H9 (cell line): ENCODE measurements around the gene LRRC40. TPM values are rescaled to one million over a fixed set of nuclear protein-coding genes. Genes with fewer than 3 reads are reported as not detected.

Experiments used
- DNase-seq: peaks from one replicate; pipeline ENCODE4 v3.0.0-alpha.2; 2017
- H2AFZ ChIP-seq: one replicate; pipeline ENCODE4 v1.6.1; 2013; ENCODE audit warnings: mild to moderate bottlenecking, low read length, control low read depth, moderate library complexity
- H2AK5ac ChIP-seq: 2 replicates; pipeline ENCODE4 v1.6.1; 2013; ENCODE audit warnings: low read length, control low read depth, mixed read lengths; ENCODE audit not compliant: insufficient read length
- H2BK120ac ChIP-seq: one replicate; pipeline ENCODE4 v1.6.1; 2013; ENCODE audit warnings: low read depth, mild to moderate bottlenecking, low read length, control low read depth, inconsistent platforms; ENCODE audit not compliant: poor library complexity, severe bottlenecking
- H2BK12ac ChIP-seq: 2 replicates; pipeline ENCODE4 v1.6.1; 2013; ENCODE audit warnings: low read length, control low read depth, mixed read lengths, low read depth; ENCODE audit not compliant: insufficient read length
- H2BK15ac ChIP-seq: 2 replicates; pipeline ENCODE4 v1.6.1; 2013; ENCODE audit warnings: low read depth, low read length, control low read depth
- H2BK20ac ChIP-seq: one replicate; pipeline ENCODE4 v1.6.1; 2013; ENCODE audit warnings: low read depth, mild to moderate bottlenecking, low read length, control low read depth, inconsistent platforms; ENCODE audit not compliant: poor library complexity, severe bottlenecking
- H2BK5ac ChIP-seq: 2 replicates; pipeline ENCODE4 v1.6.1; 2013; ENCODE audit warnings: low read length, control low read depth, mixed read lengths; ENCODE audit not compliant: insufficient read length
- H3K14ac ChIP-seq: 2 replicates; pipeline ENCODE4 v1.6.1; 2013; ENCODE audit warnings: low read length, control low read depth; ENCODE audit not compliant: insufficient read depth
- H3K18ac ChIP-seq: 2 replicates; pipeline ENCODE4 v1.6.1; 2013; ENCODE audit warnings: low read depth, mild to moderate bottlenecking, mixed read lengths, low read length, control low read depth; ENCODE audit not compliant: insufficient read length
- H3K23ac ChIP-seq: 2 replicates; pipeline ENCODE4 v1.6.1; 2013; ENCODE audit warnings: low read length, control low read depth, mixed read lengths, low read depth; ENCODE audit not compliant: insufficient read length
- H3K23me2 ChIP-seq: 2 replicates; pipeline ENCODE4 v1.6.1; 2013; ENCODE audit warnings: low read depth, mild to moderate bottlenecking, mixed read lengths, low read length, control low read depth; ENCODE audit not compliant: insufficient read length, poor library complexity, severe bottlenecking
- H3K27ac ChIP-seq: 2 replicates; pipeline ENCODE4 v1.5.1; 2013; ENCODE audit warnings: low read length, control low read depth, mixed read lengths, low read depth; ENCODE audit not compliant: insufficient read length
- H3K27me3 ChIP-seq: 2 replicates; pipeline ENCODE4 v1.6.1; 2013; ENCODE audit warnings: low read length, control low read depth, inconsistent platforms; ENCODE audit not compliant: insufficient read depth
- H3K4ac ChIP-seq: 2 replicates; pipeline ENCODE4 v1.6.1; 2013; ENCODE audit warnings: low read depth, mild to moderate bottlenecking, control low read depth, inconsistent platforms, low read length, moderate library complexity
- H3K4me1 ChIP-seq: 2 replicates; pipeline ENCODE4 v1.6.1; 2013; ENCODE audit warnings: low read length, control low read depth, inconsistent platforms; ENCODE audit not compliant: insufficient read depth
- H3K4me2 ChIP-seq: 2 replicates; pipeline ENCODE4 v1.6.1; 2013; ENCODE audit warnings: low read length, control low read depth, mixed read lengths; ENCODE audit not compliant: insufficient read length, insufficient read depth
- H3K56ac ChIP-seq: 2 replicates; pipeline ENCODE4 v1.6.1; 2013; ENCODE audit warnings: low read depth, mild to moderate bottlenecking, mixed read lengths, low read length, control low read depth; ENCODE audit not compliant: insufficient read length
- H3K79me1 ChIP-seq: 2 replicates; pipeline ENCODE4 v1.6.1; 2013; ENCODE audit warnings: low read depth, mild to moderate bottlenecking, moderate library complexity, low read length, control low read depth, inconsistent platforms; ENCODE audit not compliant: insufficient read depth, poor library complexity, severe bottlenecking
- H3K79me2 ChIP-seq: 2 replicates; pipeline ENCODE4 v1.6.1; 2013; ENCODE audit warnings: low read length, control low read depth, inconsistent platforms; ENCODE audit not compliant: insufficient read depth
- H3K9ac ChIP-seq: 2 replicates; pipeline ENCODE4 v1.6.1; 2013; ENCODE audit warnings: low read length, control low read depth, mixed read lengths; ENCODE audit not compliant: insufficient read length; ENCODE audit errors: extremely low read depth
- H3K9me3 ChIP-seq: one replicate; pipeline ENCODE4 v1.6.1; 2013; ENCODE audit warnings: low read depth, low read length, inconsistent platforms; ENCODE audit not compliant: control insufficient read depth
- H3T11ph ChIP-seq: one replicate; pipeline ENCODE4 v1.6.1; 2013; ENCODE audit warnings: mild to moderate bottlenecking, low read length, control low read depth, inconsistent platforms
- H4K20me1 ChIP-seq: one replicate; pipeline ENCODE4 v1.6.1; 2013; ENCODE audit not compliant: control insufficient read depth, insufficient read length, insufficient read depth
- H4K5ac ChIP-seq: 2 replicates; pipeline ENCODE4 v1.6.1; 2013; ENCODE audit warnings: low read depth, mild to moderate bottlenecking, mixed read lengths, low read length, control low read depth; ENCODE audit not compliant: insufficient read length
- H4K8ac ChIP-seq: replicated peaks from 2 replicates; pipeline ENCODE4 v1.6.1; 2013; ENCODE audit warnings: low read length, control low read depth, mixed read lengths, low read depth; ENCODE audit not compliant: insufficient read length
- H4K91ac ChIP-seq: 2 replicates; pipeline ENCODE4 v1.6.1; 2013; ENCODE audit warnings: low read depth, mild to moderate bottlenecking, moderate library complexity, mixed read lengths, low read length, control low read depth; ENCODE audit not compliant: insufficient read length
- H3K27ac Mint-ChIP-seq, 3 experiments: 2 replicates in 2 of 3; 3 replicates in 1 of 3; pipeline ENCODE4 v1.8.0; 2020 to 2021; ENCODE audit warnings: mixed read lengths in 3 of 3, mild to moderate bottlenecking in 1 of 3, moderate library complexity in 1 of 3
- H3K27me3 Mint-ChIP-seq: 2 replicates; pipeline ENCODE4 v1.8.0; 2021; ENCODE audit warnings: low read depth, mild to moderate bottlenecking, moderate library complexity, mixed read lengths
- H3K36me3 Mint-ChIP-seq, 3 experiments: 2 replicates in 2 of 3; 3 replicates in 1 of 3; pipeline ENCODE4 v1.8.0; 2020 to 2021; ENCODE audit warnings: low read depth in 3 of 3, mixed read lengths in 3 of 3; ENCODE audit not compliant: insufficient read depth in 1 of 3
- H3K4me1 Mint-ChIP-seq, 2 experiments: 2 replicates each; pipeline ENCODE4 v1.8.0; 2020; ENCODE audit warnings: mixed read lengths in 2 of 2
- H3K4me3 Mint-ChIP-seq, 2 experiments: 2 replicates in 1 of 2; 3 replicates in 1 of 2; pipeline ENCODE4 v1.8.0; 2020 to 2021; ENCODE audit warnings: mild to moderate bottlenecking in 2 of 2, mixed read lengths in 2 of 2, moderate library complexity in 1 of 2
- H3K9me3 Mint-ChIP-seq, 2 experiments: 2 replicates in 1 of 2; 3 replicates in 1 of 2; pipeline ENCODE4 v1.8.0; 2020; ENCODE audit warnings: mild to moderate bottlenecking in 2 of 2, mixed read lengths in 2 of 2, moderate library complexity in 1 of 2
- CTCF ChIP-seq: fragments of 200-600 bp; sonication (generic); conservative IDR thresholded peaks from 3 replicates; pipeline ENCODE4 v1.8.0; 2021; ENCODE audit warnings: antibody characterized with exemption, mild to moderate bottlenecking
- total RNA-seq: library from RNA; stranded (reverse); gene quantifications from 2 replicates; pipeline ENCODE4 v1.2.1, GENCODE V29; 2021

The LRRC40 gene
- total RNA-seq, 1 experiment from 2014 or later, result 27.6 TPM

- no peak for TF ChIP-seq CTCF
- H4K91ac ChIP-seq, result no peak overlapping the region
- H3K14ac ChIP-seq, result no peak overlapping the region
- H2BK5ac ChIP-seq, result no peak overlapping the region
- H3K79me2 ChIP-seq, result no peaks in the 10 kb centered on the region
- no peak overlapping the region for H3K4me3 Mint-ChIP-seq
- H3K4me1 Mint-ChIP-seq, result peaks cover 9 to 11% of the 10 kb centered on the region in 2 experiments
- H3K4ac ChIP-seq, result no peak overlapping the region
- no peak overlapping the region for H3K4me2 ChIP-seq
- H2BK15ac ChIP-seq, result no peak overlapping the region
- no peak overlapping the region for H3K56ac ChIP-seq
- no peaks in the 10 kb centered on the region for H3K27me3 ChIP-seq
- H2AK5ac ChIP-seq, result no peak overlapping the region
- H3T11ph ChIP-seq, result no peak overlapping the region
- H4K20me1 ChIP-seq, result no peaks in the 10 kb centered on the region
- no peak overlapping the region for H3K9ac ChIP-seq
- H3K27ac Mint-ChIP-seq, result peak overlapping the region; percentile 4 to 82 (median 71); a peak in 2 of 7 replicates
- no peak overlapping the region for H2BK120ac ChIP-seq
- no peak for DNase-seq
- H4K8ac ChIP-seq, result no peak overlapping the region
- no peak overlapping the region for H2AFZ ChIP-seq
- no peak overlapping the region for H2BK20ac ChIP-seq
- no peak overlapping the region for H4K5ac ChIP-seq
- no peaks in the 10 kb centered on the region for H3K4me1 ChIP-seq
- no peak overlapping the region for H3K18ac ChIP-seq
- no peaks in the 10 kb centered on the region for H3K9me3 ChIP-seq
- H3K23me2 ChIP-seq, result no peaks in the 10 kb centered on the region
- H3K79me1 ChIP-seq, result no peaks in the 10 kb centered on the region
- no peak overlapping the region for H3K27ac ChIP-seq
- no peaks in the 10 kb centered on the region for H3K9me3 Mint-ChIP-seq
- no peak overlapping the region for H2BK12ac ChIP-seq
- H3K27me3 Mint-ChIP-seq, result no peaks in the 10 kb centered on the region
- no peak overlapping the region for H3K23ac ChIP-seq
- H3K36me3 Mint-ChIP-seq, result peaks cover 0 to 5% (median under 1%) of the 10 kb centered on the region in 3 experiments; a peak in 2 of 7 replicates
Observed at GRCh38 chr1:70168283-70168682, 37.1 kb downstream of the LRRC40 start.
